ENCODE results near the gene NADK. TPM values are rescaled to one million over a fixed set of nuclear protein-coding genes. Genes with fewer than 3 reads are reported as not detected.
A peak's percentile ranks its signal among the peaks of the same experiment; 100 is the strongest.

Gene NADK
- total and polyA plus RNA-seq, 2 of the 13 experiments (the other 11 are each of a cell fraction or from before 2014, with no cell fraction given), result 56.6 to 60.1 TPM

- TF ChIP-seq, protein P1, sequence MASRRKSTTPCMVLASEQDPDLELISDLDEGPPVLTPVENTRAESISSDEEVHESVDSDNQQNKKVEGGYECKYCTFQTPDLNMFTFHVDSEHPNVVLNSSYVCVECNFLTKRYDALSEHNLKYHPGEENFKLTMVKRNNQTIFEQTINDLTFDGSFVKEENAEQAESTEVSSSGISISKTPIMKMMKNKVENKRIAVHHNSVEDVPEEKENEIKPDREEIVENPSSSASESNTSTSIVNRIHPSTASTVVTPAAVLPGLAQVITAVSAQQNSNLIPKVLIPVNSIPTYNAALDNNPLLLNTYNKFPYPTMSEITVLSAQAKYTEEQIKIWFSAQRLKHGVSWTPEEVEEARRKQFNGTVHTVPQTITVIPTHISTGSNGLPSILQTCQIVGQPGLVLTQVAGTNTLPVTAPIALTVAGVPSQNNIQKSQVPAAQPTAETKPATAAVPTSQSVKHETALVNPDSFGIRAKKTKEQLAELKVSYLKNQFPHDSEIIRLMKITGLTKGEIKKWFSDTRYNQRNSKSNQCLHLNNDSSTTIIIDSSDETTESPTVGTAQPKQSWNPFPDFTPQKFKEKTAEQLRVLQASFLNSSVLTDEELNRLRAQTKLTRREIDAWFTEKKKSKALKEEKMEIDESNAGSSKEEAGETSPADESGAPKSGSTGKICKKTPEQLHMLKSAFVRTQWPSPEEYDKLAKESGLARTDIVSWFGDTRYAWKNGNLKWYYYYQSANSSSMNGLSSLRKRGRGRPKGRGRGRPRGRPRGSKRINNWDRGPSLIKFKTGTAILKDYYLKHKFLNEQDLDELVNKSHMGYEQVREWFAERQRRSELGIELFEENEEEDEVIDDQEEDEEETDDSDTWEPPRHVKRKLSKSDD (CRISPR knock-in tag; IDR thresholded peaks at IDR 0.05; ENCODE audit: low read depth), result no peak
- TF ChIP-seq ZNF44 (CRISPR knock-in tag; IDR thresholded peaks at IDR 0.05) (no peak), ZNF672 (CRISPR knock-in tag; IDR thresholded peaks at IDR 0.05) (no peak), TEAD3 (CRISPR knock-in tag; optimal IDR thresholded peaks at IDR 0.05; ENCODE audit: borderline replicate concordance) (no peak), ZBTB7B (CRISPR knock-in tag; IDR thresholded peaks at IDR 0.05) (no peak), ZBTB43 (CRISPR knock-in tag; conservative IDR thresholded peaks at IDR 0.05) (no peak), FOXP4 (CRISPR knock-in tag; IDR thresholded peaks at IDR 0.05) (no peak), SATB2 (CRISPR knock-in tag; IDR thresholded peaks at IDR 0.05) (no peak), ZNF275 (CRISPR knock-in tag; IDR thresholded peaks at IDR 0.05; ENCODE audit: borderline replicate concordance) (no peak), TARDBP (CRISPR knock-in tag; IDR thresholded peaks at IDR 0.05) (no peak)
- Histone ChIP-seq H3K4me2 (ENCODE audit: low read depth, low read length) (no peak overlapping the region), H3K27me3 (ENCODE audit: control insufficient read depth in 1 of 2, insufficient read depth in 2 of 2, low read length in 2 of 2) (no peaks in the 10 kb centered on the region), H3K9me3 (ENCODE audit: low read length) (peaks cover 17% of the 10 kb centered on the region), H3K4me3 (replicated peaks in 1 of 3; ENCODE audit: insufficient read depth in 1 of 3, low read depth in 2 of 3, low read length in 3 of 3) (no peak overlapping the region), H4K20me1 (ENCODE audit: insufficient read depth, low read length) (no peaks in the 10 kb centered on the region), H3K4me1 (ENCODE audit: insufficient read depth, low read length) (peaks cover 38% of the 10 kb centered on the region), H3K79me2 (ENCODE audit: insufficient read depth, low read length) (peaks cover 76% of the 10 kb centered on the region), H3K27ac (ENCODE audit: extremely low read length, insufficient read depth, low read length) (peak overlapping the region; percentile 83), H2AFZ (ENCODE audit: low read length) (no peak overlapping the region), H3K9ac (ENCODE audit: insufficient read depth, low read depth, low read length) (no peak overlapping the region), H3K36me3 (replicated peaks in 1 of 2; ENCODE audit: control insufficient read depth in 1 of 2, insufficient read depth in 2 of 2, low read length in 2 of 2) (peaks cover 1 to 20% of the 10 kb centered on the region in 2 experiments; a peak in 4 of 5 replicates)
- intact Hi-C loops (cut with micrococcal nuclease; ENCODE audit: unreplicated experiment) (no loop called here), in situ Hi-C loops (cut with HindIII; ENCODE audit: extremely low pct_ligation_motif_present, low pct_unique_long_range_greater_than_20kb) (no loop called here)
- CTCF ChIA-PET (ENCODE audit: low intra/inter-chr PET ratio, low total read pairs), result no interaction called here
- ATAC-seq (no peak), DNase-seq (ENCODE audit: low spot score) (no peak), FAIRE-seq (no peak)
- POLR2A ChIA-PET, result interaction anchor here (2.7 kb wide), 1 partner anchor 9 kb away, joined by 22 read pairs; the partner anchor contains the start of gene NADK
- 98% methylated on average over 3 of the region's 3 CpGs for WGBS (ENCODE audit: low lambda C conversion rate)
- BruUV-seq (replicated peaks), result no TSS peak
These were observed 8.2 kb downstream of the NADK start for GRCh38 chr1:1770102-1770501.

Data from HepG2 (cell line).